Muscle layer of colon (tissue), 2 donors: ENCODE data around the gene GALNT9.

ENCODE experiments used
- H3K27ac ChIP-seq: one replicate; pipeline ENCODE4 v1.7.0; 2013; ENCODE audit warnings: low read depth, mild to moderate bottlenecking, low read length, moderate library complexity
- H3K27me3 ChIP-seq, 2 donors: one replicate each; pipeline ENCODE4 v1.7.0; 2013; ENCODE audit warnings: low read length in 2 of 2, mild to moderate bottlenecking in 2 of 2; ENCODE audit not compliant: insufficient read depth in 2 of 2, control insufficient read depth in 1 of 2
- H3K36me3 ChIP-seq: one replicate; pipeline ENCODE4 v1.7.0; 2013; ENCODE audit warnings: mild to moderate bottlenecking, low read length; ENCODE audit not compliant: insufficient read depth
- H3K4me1 ChIP-seq: one replicate; pipeline ENCODE4 v1.7.0; 2013; ENCODE audit warnings: mild to moderate bottlenecking, low read length; ENCODE audit not compliant: insufficient read depth
- H3K4me3 ChIP-seq, 2 donors: one replicate each; pipeline ENCODE4 v1.7.0; 2013; ENCODE audit warnings: low read length in 2 of 2, low read depth in 1 of 2, mild to moderate bottlenecking in 1 of 2, moderate library complexity in 1 of 2
- H3K9ac ChIP-seq: one replicate; pipeline ENCODE4 v1.7.0; 2013; ENCODE audit warnings: low read length
- H3K9me3 ChIP-seq: one replicate; pipeline ENCODE4 v1.7.0; 2013; ENCODE audit warnings: mild to moderate bottlenecking, low read length
- donor health status: abdominal sarcoma.
- donor health status: Adenocarcinoma of cecum.

Gene GALNT9

GRCh38 chr12:132329720-132330548 is 545 bp upstream of the GALNT9 start:
- H3K27me3 ChIP-seq = peaks cover 36 to 58% of the 10 kb centered on the region in 2 donors
- peaks cover 27% of the 10 kb centered on the region for H3K4me1 ChIP-seq
- no peak overlapping the region for H3K27ac ChIP-seq
- no peak overlapping the region for H3K9ac ChIP-seq
- H3K36me3 ChIP-seq = no peaks in the 10 kb centered on the region
- no peaks in the 10 kb centered on the region for H3K9me3 ChIP-seq
- no peak overlapping the region for H3K4me3 ChIP-seq

GRCh38 chr12:132328282-132329029 is 933 bp downstream of the GALNT9 start:
- Histone ChIP-seq H3K27ac (peak overlapping the region; percentile 27), H3K4me1 (peaks cover 32% of the 10 kb centered on the region), H3K9ac (no peak overlapping the region)

DNA sequence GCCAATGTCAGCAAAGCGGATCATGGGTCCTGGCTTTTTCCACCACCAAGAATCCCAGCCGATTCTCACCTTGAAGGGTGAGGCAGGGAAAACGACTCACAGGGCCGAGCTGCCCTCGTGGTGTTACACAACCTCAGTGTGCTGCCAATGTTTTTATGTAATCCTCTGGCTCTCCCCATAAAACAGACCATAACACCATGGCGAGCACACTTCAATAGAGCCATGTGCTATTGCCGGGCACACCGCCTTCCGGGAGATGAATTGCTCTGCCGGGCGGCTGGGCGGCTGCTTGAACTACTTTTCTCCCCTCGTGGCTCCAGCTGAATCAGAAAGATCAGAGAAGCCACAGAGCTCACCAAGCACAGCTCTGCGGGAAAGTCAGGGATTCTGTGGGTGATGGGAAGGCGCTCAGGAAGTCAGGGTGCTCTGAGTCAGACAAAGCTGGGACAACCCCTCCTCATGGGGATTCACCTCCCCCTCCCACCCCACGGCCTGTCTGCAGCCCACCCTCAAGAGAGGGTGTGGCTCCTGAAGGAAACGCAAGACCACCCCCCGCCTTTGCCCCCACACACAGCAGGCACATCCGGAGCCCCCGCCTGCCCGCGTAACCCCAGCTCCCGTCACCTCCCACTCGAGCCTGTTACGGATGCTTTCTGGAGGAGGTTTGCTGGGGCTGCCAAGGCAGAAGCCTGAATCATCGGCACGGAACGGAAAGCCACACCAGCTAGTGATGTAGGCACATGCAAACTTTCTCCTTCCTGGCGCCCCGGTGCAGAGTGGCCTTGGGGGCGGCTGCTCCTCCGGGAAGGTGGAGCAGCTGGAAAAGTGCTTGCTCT is 1.8 kb downstream of the GALNT9 start:
- peak overlapping the region; percentile 64 for H3K27ac ChIP-seq
- H3K4me3 ChIP-seq = peak overlapping the region; percentile 39 to 46
- H3K4me1 ChIP-seq = peaks cover 41% of the 10 kb centered on the region
- no peaks in the 10 kb centered on the region for H3K36me3 ChIP-seq
- no peaks in the 10 kb centered on the region for H3K9me3 ChIP-seq
- H3K27me3 ChIP-seq = peaks cover 24 to 36% of the 10 kb centered on the region in 2 donors
- H3K9ac ChIP-seq = no peak overlapping the region

More at GRCh38 chr12:132328282-132329029, 933 bp downstream of the GALNT9 start:
- Histone ChIP-seq H3K36me3 (no peaks in the 10 kb centered on the region), H3K27me3 (peaks cover 31 to 45% of the 10 kb centered on the region in 2 donors), H3K4me3 (peak overlapping the region; percentile 39 to 46), H3K9me3 (no peaks in the 10 kb centered on the region)

DNA sequence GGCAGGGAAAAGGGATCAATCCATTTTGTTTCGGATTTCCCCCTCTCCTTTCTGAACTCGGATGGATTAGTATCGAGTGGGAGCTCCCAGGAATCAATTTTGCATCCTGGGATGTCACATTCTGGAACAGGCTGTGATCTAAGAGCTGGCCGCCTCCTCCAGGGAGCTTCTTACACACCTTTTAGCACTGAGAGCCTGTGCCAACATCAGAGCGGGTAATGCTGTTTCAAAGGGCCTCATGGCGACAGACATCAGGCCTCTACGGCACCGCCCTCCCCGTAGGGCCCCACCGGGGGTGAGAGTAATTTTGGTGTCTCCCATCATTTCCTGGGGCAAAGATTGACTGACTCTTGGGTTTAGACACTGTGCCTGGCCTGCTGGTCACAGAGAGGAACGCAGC is 2.7 kb downstream of the GALNT9 start:
- Histone ChIP-seq H3K9ac (no peak overlapping the region), H3K4me1 (peaks cover 47% of the 10 kb centered on the region), H3K27ac (peak overlapping the region; percentile 40), H3K27me3 (peaks cover 15 to 27% of the 10 kb centered on the region in 2 donors), H3K4me3 (no peak overlapping the region), H3K36me3 (no peaks in the 10 kb centered on the region), H3K9me3 (no peaks in the 10 kb centered on the region)

GRCh38 chr12:132325733-132326130 is 3.7 kb downstream of the GALNT9 start:
- H3K4me1 ChIP-seq = peaks cover 47% of the 10 kb centered on the region
- H3K9me3 ChIP-seq = no peaks in the 10 kb centered on the region
- no peak overlapping the region for H3K27ac ChIP-seq
- no peaks in the 10 kb centered on the region for H3K36me3 ChIP-seq
- no peak overlapping the region for H3K4me3 ChIP-seq
- H3K9ac ChIP-seq = no peak overlapping the region
- peaks cover 5 to 18% of the 10 kb centered on the region in 2 donors for H3K27me3 ChIP-seq

DNA sequence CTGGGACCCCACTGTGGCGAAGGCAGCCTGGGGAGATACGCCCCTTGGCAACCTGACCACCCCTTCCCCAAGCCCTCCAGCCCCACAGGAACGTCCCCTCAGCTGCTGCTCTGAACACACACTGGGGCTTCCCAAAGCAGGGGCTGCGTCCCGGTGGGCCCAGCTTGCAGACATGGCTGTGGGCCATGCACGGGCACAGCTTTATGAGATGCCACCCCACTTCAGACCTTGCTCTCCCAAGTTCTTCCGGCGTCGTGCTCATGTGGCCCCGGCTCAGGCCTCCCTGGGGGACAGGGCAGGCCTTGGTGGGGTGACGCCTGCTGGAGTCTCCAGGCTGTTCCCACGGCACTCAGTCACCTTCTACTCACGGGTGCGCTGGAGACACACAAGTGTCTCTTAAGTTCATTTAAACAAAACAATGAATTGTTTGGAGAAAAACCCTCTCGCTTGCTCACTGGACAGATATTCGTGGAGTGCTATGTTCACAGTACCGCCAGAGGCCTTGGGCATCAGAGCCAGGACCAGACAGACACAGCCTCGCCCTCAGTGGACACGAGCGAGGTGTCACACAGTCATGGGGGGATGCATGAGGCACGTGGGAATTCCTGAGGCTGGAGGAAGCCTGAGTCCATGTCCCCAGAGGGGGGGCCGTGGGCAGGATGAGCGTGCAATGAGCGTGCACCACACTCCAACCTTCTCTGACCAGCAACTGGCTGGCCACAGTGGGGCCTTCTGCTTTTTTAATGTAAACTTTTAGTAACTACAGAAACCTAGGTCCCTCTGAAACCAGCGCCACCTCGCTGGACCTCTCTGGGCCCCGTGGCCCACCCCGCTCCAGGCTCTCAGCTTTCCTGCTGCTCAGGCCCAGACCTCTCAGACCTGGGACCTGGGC is 4.3 kb downstream of the GALNT9 start:
- H3K27me3 ChIP-seq = peaks cover 0 to 12% of the 10 kb centered on the region in 2 donors
- H3K27ac ChIP-seq = no peak overlapping the region
- H3K9ac ChIP-seq = no peak overlapping the region
- H3K4me3 ChIP-seq = no peak overlapping the region
- H3K36me3 ChIP-seq = no peaks in the 10 kb centered on the region
- no peaks in the 10 kb centered on the region for H3K9me3 ChIP-seq
- H3K4me1 ChIP-seq = peaks cover 47% of the 10 kb centered on the region

DNA sequence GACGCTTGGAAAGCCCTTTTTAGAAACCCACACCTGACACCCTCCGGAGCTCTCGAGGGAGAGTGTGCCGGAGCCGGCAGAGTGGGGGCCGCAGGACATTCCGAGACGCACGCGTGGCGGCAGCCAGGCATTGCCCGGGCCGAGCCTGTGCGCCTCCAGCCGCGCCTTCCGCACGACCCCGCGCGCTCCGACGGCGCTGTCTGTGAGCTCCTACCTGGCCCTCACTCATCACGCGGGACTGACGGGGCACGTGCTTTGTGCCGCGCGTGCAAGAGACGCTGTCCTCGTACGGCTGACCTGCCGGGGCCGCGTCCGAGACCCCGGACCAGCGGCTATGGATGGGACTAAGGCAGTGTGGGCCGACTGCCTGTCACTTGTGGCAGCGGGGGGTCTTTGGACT is 5.2 kb downstream of the GALNT9 start:
- no peaks in the 10 kb centered on the region for H3K9me3 ChIP-seq
- H3K4me3 ChIP-seq = no peak overlapping the region
- peaks cover 0 to 8% of the 10 kb centered on the region in 2 donors for H3K27me3 ChIP-seq
- H3K4me1 ChIP-seq = peaks cover 47% of the 10 kb centered on the region
- H3K27ac ChIP-seq = no peak overlapping the region
- no peaks in the 10 kb centered on the region for H3K36me3 ChIP-seq
- H3K9ac ChIP-seq = no peak overlapping the region

GRCh38 chr12:132323171-132324010 is 6.0 kb downstream of the GALNT9 start:
- Histone ChIP-seq H3K4me3 (no peak overlapping the region), H3K27ac (no peak overlapping the region), H3K9me3 (no peaks in the 10 kb centered on the region), H3K27me3 (peaks cover 0 to under 1% of the 10 kb centered on the region in 2 donors), H3K9ac (no peak overlapping the region), H3K4me1 (peaks cover 41% of the 10 kb centered on the region), H3K36me3 (no peaks in the 10 kb centered on the region)

DNA sequence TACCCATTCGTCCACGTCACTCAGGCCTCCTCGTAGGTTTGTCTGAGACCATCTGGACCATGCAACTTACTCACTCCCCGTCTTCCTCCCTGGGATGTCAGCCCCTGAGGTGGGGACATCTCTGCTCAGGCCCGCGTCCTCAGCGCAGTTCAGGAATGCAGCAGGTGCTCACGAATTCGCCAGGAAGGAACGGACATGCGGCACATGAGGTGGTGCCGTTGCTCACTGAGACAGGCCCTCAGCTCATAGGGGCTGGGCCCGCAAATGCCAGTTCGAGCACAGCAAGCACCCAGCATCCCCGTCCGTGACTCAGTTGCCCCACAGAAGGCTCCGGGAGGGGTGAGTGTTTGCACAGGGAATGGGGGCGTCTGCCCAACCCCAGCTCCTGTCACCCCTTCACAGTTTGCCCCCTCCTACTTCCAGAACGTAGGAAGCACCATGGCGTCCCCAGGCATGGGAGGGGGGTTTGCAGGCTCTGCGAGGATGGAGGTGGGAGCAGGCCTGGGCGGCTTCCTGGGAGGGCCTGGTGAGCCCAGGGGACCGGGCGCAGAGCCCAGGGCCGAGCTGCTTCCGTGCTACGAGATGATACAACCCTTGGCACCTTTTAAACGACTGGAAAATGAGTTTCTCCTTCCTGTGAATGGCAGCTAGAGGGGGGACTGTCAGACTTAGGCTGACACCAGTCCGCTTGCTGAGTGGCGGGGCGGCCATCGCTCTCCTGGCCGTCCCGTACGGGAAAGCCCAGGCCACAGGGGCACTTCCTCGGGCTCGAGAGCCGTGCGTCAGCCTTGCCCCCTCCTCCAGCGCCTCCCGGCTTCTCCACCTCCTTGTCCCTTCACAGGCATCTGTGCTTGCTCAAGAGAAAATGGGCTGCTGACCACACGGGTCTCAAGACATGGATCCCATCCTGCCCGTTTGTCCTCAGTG is 6.9 kb downstream of the GALNT9 start:
- Histone ChIP-seq H3K27me3 (no peaks in the 10 kb centered on the region), H3K9ac (no peak overlapping the region), H3K4me3 (no peak overlapping the region), H3K36me3 (no peaks in the 10 kb centered on the region), H3K4me1 (peaks cover 33% of the 10 kb centered on the region), H3K9me3 (no peaks in the 10 kb centered on the region), H3K27ac (peak overlapping the region; percentile 59)
